Measurements from ENCODE around the gene CELA2A. TPM values are rescaled to one million over a fixed set of nuclear protein-coding genes. Genes with fewer than 3 reads are reported as not detected.
"Not testable (repeated sequence)": the region's sequence is repeated elsewhere in the genome, so short reads cannot be mapped to it uniquely, and the experiment has no call there.

Gene CELA2A
- total RNA-seq, 1 experiment from 2014 or later = not detected

GRCh38 chr1:15455522-15455921, 1.0 kb upstream of the CELA2A start:
- no peak for TF ChIP-seq EZH2 (IDR thresholded peaks at IDR 0.05; ENCODE audit: low read depth)
- H3K4me2 ChIP-seq = no peak overlapping the region
- no peaks in the 10 kb centered on the region for H3K27me3 ChIP-seq (ENCODE audit: insufficient read depth, low read depth)
- H3K27ac ChIP-seq = no peak overlapping the region
- H3K9me3 ChIP-seq (ENCODE audit: insufficient read depth, low read depth) = no peaks in the 10 kb centered on the region
- no peak overlapping the region for H3K4me3 ChIP-seq
- CTCF ChIA-PET = no interaction called here
- intact Hi-C loops (cut with micrococcal nuclease; ENCODE audit: unreplicated experiment) = no loop called here
- H3K4me1 ChIP-seq (replicated peaks; ENCODE audit: insufficient read depth) = peaks cover 15% of the 10 kb centered on the region
- H2AFZ ChIP-seq = no peak overlapping the region
- no peak for DNase-seq
- H4K20me1 ChIP-seq (ENCODE audit: insufficient read depth) = no peaks in the 10 kb centered on the region
- H3K9me2 ChIP-seq (ENCODE audit: insufficient read depth) = no peaks in the 10 kb centered on the region
- POLR2A ChIA-PET (ENCODE audit: unreplicated experiment) = no interaction called here
- BruUV-seq (replicated peaks) = no TSS peak
- no peaks in the 10 kb centered on the region for H3K36me3 ChIP-seq (ENCODE audit: low read depth)
- no peaks in the 10 kb centered on the region for H3K79me2 ChIP-seq (ENCODE audit: low read depth)
- H3F3A ChIP-seq (ENCODE audit: insufficient read depth, low read depth) = peaks cover 6% of the 10 kb centered on the region; the same call in 1 of the 2 replicates

DNA sequence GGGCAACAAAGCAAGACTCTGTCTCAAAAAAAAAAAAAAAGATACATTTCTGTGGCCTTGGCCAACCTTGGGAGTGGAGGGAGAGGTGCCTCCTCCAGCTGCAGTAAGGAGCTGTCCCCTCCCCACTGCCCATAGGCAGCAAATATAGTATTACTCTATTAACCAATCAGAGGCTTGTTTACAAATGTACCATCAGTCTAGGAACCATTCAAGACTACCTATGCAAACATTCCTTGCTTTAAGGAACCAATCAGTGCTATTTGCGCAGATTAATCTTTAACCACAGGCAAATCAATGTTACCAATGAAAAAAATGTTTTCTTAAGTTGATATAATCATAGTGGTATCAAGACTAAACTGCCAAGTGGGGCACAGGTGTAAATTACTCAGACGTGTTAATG, 1.1 kb downstream of the CELA2A start:
- Histone ChIP-seq H3K4me1 (replicated peaks; ENCODE audit: insufficient read depth) (peaks cover 15% of the 10 kb centered on the region), H3K27me3 (ENCODE audit: insufficient read depth, low read depth) (no peaks in the 10 kb centered on the region), H3K27ac (no peak overlapping the region), H3K9me3 (ENCODE audit: insufficient read depth, low read depth) (no peaks in the 10 kb centered on the region), H4K20me1 (ENCODE audit: insufficient read depth) (no peaks in the 10 kb centered on the region), H3K9me2 (ENCODE audit: insufficient read depth) (no peaks in the 10 kb centered on the region), H3F3A (ENCODE audit: insufficient read depth, low read depth) (peaks cover 6% of the 10 kb centered on the region; the same call in 1 of the 2 replicates), H3K4me3 (no peak overlapping the region), H3K79me2 (ENCODE audit: low read depth) (no peaks in the 10 kb centered on the region), H2AFZ (no peak overlapping the region), H3K36me3 (ENCODE audit: low read depth) (no peaks in the 10 kb centered on the region), H3K4me2 (no peak overlapping the region)
- intact Hi-C loops (cut with micrococcal nuclease; ENCODE audit: unreplicated experiment) = no loop called here
- TF ChIP-seq EZH2 (IDR thresholded peaks at IDR 0.05; ENCODE audit: low read depth) = no peak
- TF ChIP-seq, protein P1, sequence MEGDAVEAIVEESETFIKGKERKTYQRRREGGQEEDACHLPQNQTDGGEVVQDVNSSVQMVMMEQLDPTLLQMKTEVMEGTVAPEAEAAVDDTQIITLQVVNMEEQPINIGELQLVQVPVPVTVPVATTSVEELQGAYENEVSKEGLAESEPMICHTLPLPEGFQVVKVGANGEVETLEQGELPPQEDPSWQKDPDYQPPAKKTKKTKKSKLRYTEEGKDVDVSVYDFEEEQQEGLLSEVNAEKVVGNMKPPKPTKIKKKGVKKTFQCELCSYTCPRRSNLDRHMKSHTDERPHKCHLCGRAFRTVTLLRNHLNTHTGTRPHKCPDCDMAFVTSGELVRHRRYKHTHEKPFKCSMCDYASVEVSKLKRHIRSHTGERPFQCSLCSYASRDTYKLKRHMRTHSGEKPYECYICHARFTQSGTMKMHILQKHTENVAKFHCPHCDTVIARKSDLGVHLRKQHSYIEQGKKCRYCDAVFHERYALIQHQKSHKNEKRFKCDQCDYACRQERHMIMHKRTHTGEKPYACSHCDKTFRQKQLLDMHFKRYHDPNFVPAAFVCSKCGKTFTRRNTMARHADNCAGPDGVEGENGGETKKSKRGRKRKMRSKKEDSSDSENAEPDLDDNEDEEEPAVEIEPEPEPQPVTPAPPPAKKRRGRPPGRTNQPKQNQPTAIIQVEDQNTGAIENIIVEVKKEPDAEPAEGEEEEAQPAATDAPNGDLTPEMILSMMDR (conservative IDR thresholded peaks at IDR 0.05) = no peak
- BruUV-seq (replicated peaks) = no TSS peak
- DNase-seq = no peak
- POLR2A ChIA-PET (ENCODE audit: unreplicated experiment) = no interaction called here
- CTCF ChIA-PET = no interaction called here

DNA sequence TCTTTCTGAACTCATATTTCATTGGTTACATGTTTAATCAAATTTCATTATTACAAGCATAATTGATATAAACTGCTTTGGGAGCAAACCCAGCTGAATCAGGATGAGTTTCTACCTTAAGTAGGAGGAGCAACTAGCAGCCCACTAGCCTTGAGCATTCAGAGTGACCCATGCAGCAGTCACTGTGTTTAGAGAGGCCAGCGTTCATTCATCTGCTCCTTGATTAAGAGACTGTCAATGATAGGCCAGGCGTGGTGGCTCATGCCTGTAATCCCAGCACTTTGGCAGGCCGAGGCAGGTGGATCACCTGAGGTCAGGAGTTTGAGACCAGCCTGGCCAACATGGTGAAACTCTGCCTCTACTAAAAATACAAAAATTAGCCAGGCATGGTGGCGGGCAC, 1.9 kb downstream of the CELA2A start:
- H3K27me3 ChIP-seq (ENCODE audit: insufficient read depth, low read depth); H3K27ac ChIP-seq; H3K9me3 ChIP-seq (ENCODE audit: insufficient read depth, low read depth); H3K79me2 ChIP-seq (ENCODE audit: low read depth); H2AFZ ChIP-seq; H3K36me3 ChIP-seq (ENCODE audit: low read depth); H4K20me1 ChIP-seq (ENCODE audit: insufficient read depth); POLR2A ChIA-PET (ENCODE audit: unreplicated experiment); H3K9me2 ChIP-seq (ENCODE audit: insufficient read depth); intact Hi-C loops (cut with micrococcal nuclease; ENCODE audit: unreplicated experiment); H3K4me2 ChIP-seq; DNase-seq; H3F3A ChIP-seq (ENCODE audit: insufficient read depth, low read depth); H3K4me3 ChIP-seq; BruUV-seq (replicated peaks): not testable (repeated sequence)
- peaks cover 15% of the 10 kb centered on the region for H3K4me1 ChIP-seq (replicated peaks; ENCODE audit: insufficient read depth)
- CTCF ChIA-PET = interaction anchor here (0.7 kb wide), 1 partner anchor 135 kb away, joined by 3 read pairs; no protein-coding TSS in a partner anchor

GRCh38 chr1:15459771-15460707, 3.5 kb downstream of the CELA2A start:
- H3K9me2 ChIP-seq (ENCODE audit: insufficient read depth) = no peaks in the 10 kb centered on the region
- POLR2A ChIA-PET (ENCODE audit: unreplicated experiment) = interaction anchor here (0.7 kb wide), 1 partner anchor 25 kb away, joined by 6 read pairs; no protein-coding TSS in a partner anchor
- intact Hi-C loops (cut with micrococcal nuclease; ENCODE audit: unreplicated experiment) = no loop called here
- H3K9me3 ChIP-seq (ENCODE audit: insufficient read depth, low read depth) = no peaks in the 10 kb centered on the region
- no peak overlapping the region for H3K4me3 ChIP-seq
- no peaks in the 10 kb centered on the region for H4K20me1 ChIP-seq (ENCODE audit: insufficient read depth)
- no TSS peak for BruUV-seq (replicated peaks)
- TF ChIP-seq EZH2 (IDR thresholded peaks at IDR 0.05; ENCODE audit: low read depth) = no peak
- TF ChIP-seq, protein P1 (conservative IDR thresholded peaks at IDR 0.05) = no peak
- peak in 1 of 2 experiments; percentile 40 for DNase-seq
- no peak overlapping the region for H3K27ac ChIP-seq
- peak overlapping the region; percentile 26 for H3K4me2 ChIP-seq
- H3K36me3 ChIP-seq (ENCODE audit: low read depth) = no peaks in the 10 kb centered on the region
- no peak overlapping the region for H2AFZ ChIP-seq
- no peaks in the 10 kb centered on the region for H3K79me2 ChIP-seq (ENCODE audit: low read depth)
- peaks cover 20% of the 10 kb centered on the region for H3K4me1 ChIP-seq (replicated peaks; ENCODE audit: insufficient read depth)
- CTCF ChIA-PET = no interaction called here
- no peaks in the 10 kb centered on the region for H3F3A ChIP-seq (ENCODE audit: insufficient read depth, low read depth)
- no peaks in the 10 kb centered on the region for H3K27me3 ChIP-seq (ENCODE audit: insufficient read depth, low read depth)

Data from PC-9 (cell line).